LNCaP clone FGC (cell line): ENCODE measurements around the gene CEP250.

Experiments
- DNase-seq: peaks from one replicate; pipeline ENCODE4 v3.0.0-alpha.2; 2011; ENCODE audit warnings: low read depth
- H3K4me3 ChIP-seq: 2 replicates; pipeline ENCODE4 v1.5.1; 2011; ENCODE audit warnings: mild to moderate bottlenecking, low read depth, low read length, control low read depth
- CTCF ChIP-seq: IDR thresholded peaks from 2 replicates; pipeline ENCODE4 v1.5.1; 2012; ENCODE audit warnings: mild to moderate bottlenecking; ENCODE audit not compliant: control insufficient read depth, insufficient read depth; ENCODE audit errors: extremely low read depth

CEP250 gene

GRCh38 chr20:35568645-35569044 lies 113.2 kb downstream of the CEP250 start:
- peak; percentile 31 for TF ChIP-seq CTCF
- DNase-seq: no peak
- no peak overlapping the region for H3K4me3 ChIP-seq
